Fibroblast of lung (primary cell): ENCODE measurements around the gene OIT3. TPM values are rescaled to one million over a fixed set of nuclear protein-coding genes. Genes with fewer than 3 reads are reported as not detected.

Source experiments
- DNase-seq, 2 donors: peaks; one replicate each; pipeline versions ENCODE4 v3.0.0 to v3.0.0-alpha.2; 2010; ENCODE audit warnings: low read depth in 2 of 2
- H2AFZ ChIP-seq: 2 replicates; pipeline ENCODE4 v1.5.1; 2012; ENCODE audit warnings: low read length, control low read depth, inconsistent platforms
- H3K27ac ChIP-seq: 2 replicates; pipeline ENCODE4 v1.5.1; 2011; ENCODE audit warnings: low read length, control low read depth; ENCODE audit not compliant: insufficient read depth
- H3K27me3 ChIP-seq: 2 replicates; pipeline ENCODE4 v1.5.1; 2011; ENCODE audit warnings: mild to moderate bottlenecking, low read length; ENCODE audit not compliant: control insufficient read depth, insufficient read depth
- H3K36me3 ChIP-seq: 2 replicates; pipeline ENCODE4 v1.5.1; 2011; ENCODE audit warnings: low read length; ENCODE audit not compliant: control insufficient read depth, insufficient read depth
- H3K4me1 ChIP-seq: 2 replicates; pipeline ENCODE4 v1.5.1; 2011; ENCODE audit warnings: low read length; ENCODE audit not compliant: control insufficient read depth, insufficient read depth; ENCODE audit errors: extremely low read depth
- H3K4me2 ChIP-seq: 2 replicates; pipeline ENCODE4 v1.5.1; 2011; ENCODE audit warnings: low read length, control low read depth; ENCODE audit not compliant: insufficient read depth; ENCODE audit errors: extremely low read depth
- H3K4me3 ChIP-seq, 4 experiments: fragments of 200-600 bp in 1 of 4; sonication (generic) in 1 of 4; replicated peaks in 1 of 4; 2 replicates each; pipeline ENCODE4 v1.5.1; 2011 to 2016; ENCODE audit warnings: low read length in 4 of 4, low read depth in 3 of 4, mild to moderate bottlenecking in 3 of 4, control low read depth in 2 of 4, inconsistent platforms in 1 of 4, mixed read lengths in 1 of 4; ENCODE audit not compliant: insufficient read depth in 1 of 4; ENCODE audit errors: control extremely low read depth in 1 of 4
- H3K79me2 ChIP-seq: 2 replicates; pipeline ENCODE4 v1.5.1; 2012; ENCODE audit warnings: mild to moderate bottlenecking, low read length, inconsistent platforms; ENCODE audit not compliant: control insufficient read depth, insufficient read depth
- H3K9ac ChIP-seq: 2 replicates; pipeline ENCODE4 v1.5.1; 2011; ENCODE audit warnings: mild to moderate bottlenecking, low read length, control low read depth; ENCODE audit not compliant: insufficient read depth
- H3K9me3 ChIP-seq: 2 replicates; pipeline ENCODE4 v1.5.1; 2012; ENCODE audit warnings: low read depth, low read length; ENCODE audit not compliant: control insufficient read depth, insufficient read depth
- H4K20me1 ChIP-seq: 2 replicates; pipeline ENCODE4 v1.5.1; 2011; ENCODE audit warnings: low read length; ENCODE audit not compliant: control insufficient read depth, insufficient read depth; ENCODE audit errors: extremely low read depth
- CTCF ChIP-seq, 2 donors: IDR thresholded peaks in 1 of 2; conservative IDR thresholded peaks in 1 of 2; 1 replicate in 1 of 2; 2 replicates in 1 of 2; pipeline ENCODE4 v1.5.1; 2011 to 2012; ENCODE audit warnings: low read length in 2 of 2, control low read depth in 1 of 2, inconsistent platforms in 1 of 2, low read depth in 1 of 2, mild to moderate bottlenecking in 1 of 2
- EZH2 ChIP-seq: IDR thresholded peaks from 2 replicates; pipeline ENCODE4 v1.5.1; 2012; ENCODE audit warnings: low read length, control low read depth, mild to moderate bottlenecking; ENCODE audit errors: missing control alignments
- polyA plus RNA-seq, 2 donors: library from polyadenylated mRNA; depleted of rRNA in 1 of 2; stranded (reverse) in 1 of 2; unstranded in 1 of 2; fragments of >200 nt; gene quantifications; 2 replicates each; pipeline ENCODE4 v1.2.1, GENCODE V29; 2011 to 2012; ENCODE audit warnings: missing spikeins in 1 of 2
- total RNA-seq: library from RNA; depleted of rRNA; stranded (reverse); fragments of >200 nt; gene quantifications from 2 replicates; pipeline ENCODE4 v1.2.1, GENCODE V29; 2014

The OIT3 gene
- total and polyA plus RNA-seq, 2 donors (not counting 1 experiment from before 2014, with no cell fraction given) = under 0.01 to 0.02 TPM

- Histone ChIP-seq H3K27me3 (peaks cover 8% of the 10 kb centered on the region), H3K4me1 (no peaks in the 10 kb centered on the region), H2AFZ (no peak overlapping the region)
Measured at GRCh38 chr10:72953687-72954086, 60.1 kb downstream of the OIT3 start.

GRCh38 chr10:72954230-72954595 lies 60.7 kb downstream of the OIT3 start:
- Histone ChIP-seq H3K9me3 (no peaks in the 10 kb centered on the region), H3K79me2 (no peaks in the 10 kb centered on the region), H2AFZ (no peak overlapping the region), H4K20me1 (no peaks in the 10 kb centered on the region), H3K27ac (no peak overlapping the region), H3K4me1 (no peaks in the 10 kb centered on the region), H3K36me3 (no peaks in the 10 kb centered on the region), H3K4me3 (no peak overlapping the region), H3K4me2 (no peak overlapping the region), H3K9ac (no peak overlapping the region), H3K27me3 (peaks cover 8% of the 10 kb centered on the region)
- TF ChIP-seq EZH2 (no peak), CTCF (conservative IDR thresholded peaks at IDR 0.05 in 1 of 2, IDR thresholded peaks at IDR 0.05 in 1 of 2; ENCODE audit: low read depth in 1 of 2, low read length in 2 of 2) (no peak)
- no peak for DNase-seq

More at GRCh38 chr10:72953687-72954086, 60.1 kb downstream of the OIT3 start:
- Histone ChIP-seq H3K9ac (no peak overlapping the region), H3K79me2 (no peaks in the 10 kb centered on the region), H3K9me3 (no peaks in the 10 kb centered on the region), H4K20me1 (no peaks in the 10 kb centered on the region), H3K4me2 (no peak overlapping the region), H3K4me3 (no peak overlapping the region), H3K27ac (no peak overlapping the region), H3K36me3 (no peaks in the 10 kb centered on the region)
- TF ChIP-seq EZH2 = no peak
- TF ChIP-seq CTCF (conservative IDR thresholded peaks at IDR 0.05 in 1 of 2, IDR thresholded peaks at IDR 0.05 in 1 of 2; ENCODE audit: low read depth in 1 of 2, low read length in 2 of 2) = no peak
- DNase-seq = no peak

- no peak within 1 kb of the TSS for H3K27ac ChIP-seq
- no peaks in the 10 kb centered on the region for H3K36me3 ChIP-seq
- no peak within 1 kb of the TSS for H2AFZ ChIP-seq
- no peaks in the 10 kb centered on the region for H3K9me3 ChIP-seq
- DNase-seq = no peak
- peaks cover 8% of the 10 kb centered on the region for H3K27me3 ChIP-seq
- H3K4me3 ChIP-seq = no peak within 1 kb of the TSS
- H3K4me1 ChIP-seq = no peaks in the 10 kb centered on the region
- no peak for TF ChIP-seq EZH2
- no peak for TF ChIP-seq CTCF (conservative IDR thresholded peaks at IDR 0.05 in 1 of 2, IDR thresholded peaks at IDR 0.05 in 1 of 2; ENCODE audit: low read depth in 1 of 2, low read length in 2 of 2)
- H3K79me2 ChIP-seq = no peaks in the 10 kb centered on the region
- H3K9ac ChIP-seq = no peak within 1 kb of the TSS
- H4K20me1 ChIP-seq = no peaks in the 10 kb centered on the region
- H3K4me2 ChIP-seq = no peak within 1 kb of the TSS
Measured at GRCh38 chr10:72954596-72955554, 61.3 kb downstream of the OIT3 start, which contains the start of gene PLA2G12B. Gene PLA2G12B, minus strand, starts transcription at chr10:72954806. Its CDS starts 121 bp downstream, at chr10:72954685.
